Activated CD8-positive, alpha-beta T cell treated with anti-CD3 and anti-CD28 coated beads for 36 hours (primary cell): ENCODE measurements around the gene ICE1. TPM values are rescaled to one million over a fixed set of nuclear protein-coding genes. Genes with fewer than 3 reads are reported as not detected.

ENCODE experiments used
- ATAC-seq: fragments of 200-7000 bp; cut with Tn5 transposase; one replicate; pipeline ENCODE4 v1.10.0; 2021; ENCODE audit warnings: mild to moderate bottlenecking, moderate library complexity
- CTCF ChIA-PET: fragments of 350-600 bp; sonication (Branson Sonifier 250); formaldehyde crosslinking; loops from one replicate; lab custom pipeline; 2021; ENCODE audit warnings: antibody characterized with exemption; lab: Charles Lee
- POLR2A ChIA-PET: fragments of 350-600 bp; sonication (Branson Sonifier 250); formaldehyde crosslinking; loops from one replicate; lab custom pipeline; 2021; ENCODE audit warnings: antibody characterized with exemption; lab: Charles Lee
- DNase-seq: peaks from one replicate; pipeline ENCODE4 v3.0.0-alpha.2; 2020
- H3K27ac Mint-ChIP-seq: one replicate; pipeline ENCODE4 v1.8.0; 2021; ENCODE audit warnings: mild to moderate bottlenecking, mixed read lengths
- H3K27me3 Mint-ChIP-seq: one replicate; pipeline ENCODE4 v1.8.0; 2021; ENCODE audit warnings: mixed read lengths
- H3K36me3 Mint-ChIP-seq: one replicate; pipeline ENCODE4 v1.8.0; 2021; ENCODE audit warnings: low read depth, mixed read lengths
- H3K4me1 Mint-ChIP-seq: one replicate; pipeline ENCODE4 v1.8.0; 2021; ENCODE audit warnings: low read depth, mixed read lengths
- H3K4me3 Mint-ChIP-seq: one replicate; pipeline ENCODE4 v1.8.0; 2021; ENCODE audit warnings: mild to moderate bottlenecking, moderate library complexity, mixed read lengths
- H3K9me3 Mint-ChIP-seq: one replicate; pipeline ENCODE4 v1.8.0; 2021; ENCODE audit warnings: mixed read lengths
- intact Hi-C: fragments of 100-400 bp; cut with micrococcal nuclease; formaldehyde crosslinking; loops from one replicate; pipeline ENCODE4 v1.10.0; 2022
- total RNA-seq, 2 experiments: library from RNA; stranded (reverse); gene quantifications; one replicate each; pipeline ENCODE4 v1.2.3, GENCODE V29; 2021
- TF ChIP-seq, protein P1 (sequence below): fragments of 200-600 bp; IDR thresholded peaks from one replicate; pipeline ENCODE4 v1.8.0; 2022; ENCODE audit warnings: antibody characterized with exemption, mild to moderate bottlenecking

The ICE1 gene
- total RNA-seq, 2 experiments from 2014 or later, result 29.0 to 29.5 TPM

DNA sequence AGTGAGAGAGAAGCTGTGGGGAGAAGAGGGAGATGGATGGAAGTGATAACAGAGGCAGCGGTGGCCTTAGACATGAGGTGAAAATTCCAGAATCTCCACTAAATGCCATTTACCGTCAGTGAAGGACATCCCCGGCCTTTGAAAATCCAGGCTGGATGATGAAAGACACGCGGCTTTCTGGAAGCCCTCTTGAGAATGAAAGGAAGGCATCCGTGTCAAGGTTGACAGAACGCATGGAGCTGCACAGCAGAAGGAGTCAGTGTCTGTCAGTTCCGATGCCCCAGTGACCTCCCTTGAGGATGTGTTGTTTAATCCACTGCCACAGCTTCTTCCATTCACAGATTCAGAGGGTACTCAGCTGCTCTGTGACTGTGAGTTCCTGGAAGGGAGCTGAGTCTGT is 114.9 kb downstream of the ICE1 start:
- ChIA-PET POLR2A (no interaction called here), CTCF (no interaction called here)
- Mint-ChIP-seq H3K27me3 (peaks cover 20% of the 10 kb centered on the region), H3K27ac (no peak overlapping the region), H3K4me3 (no peak overlapping the region), H3K36me3 (no peaks in the 10 kb centered on the region), H3K4me1 (no peaks in the 10 kb centered on the region), H3K9me3 (no peaks in the 10 kb centered on the region)
- ATAC-seq, result no peak
- TF ChIP-seq, protein P1, sequence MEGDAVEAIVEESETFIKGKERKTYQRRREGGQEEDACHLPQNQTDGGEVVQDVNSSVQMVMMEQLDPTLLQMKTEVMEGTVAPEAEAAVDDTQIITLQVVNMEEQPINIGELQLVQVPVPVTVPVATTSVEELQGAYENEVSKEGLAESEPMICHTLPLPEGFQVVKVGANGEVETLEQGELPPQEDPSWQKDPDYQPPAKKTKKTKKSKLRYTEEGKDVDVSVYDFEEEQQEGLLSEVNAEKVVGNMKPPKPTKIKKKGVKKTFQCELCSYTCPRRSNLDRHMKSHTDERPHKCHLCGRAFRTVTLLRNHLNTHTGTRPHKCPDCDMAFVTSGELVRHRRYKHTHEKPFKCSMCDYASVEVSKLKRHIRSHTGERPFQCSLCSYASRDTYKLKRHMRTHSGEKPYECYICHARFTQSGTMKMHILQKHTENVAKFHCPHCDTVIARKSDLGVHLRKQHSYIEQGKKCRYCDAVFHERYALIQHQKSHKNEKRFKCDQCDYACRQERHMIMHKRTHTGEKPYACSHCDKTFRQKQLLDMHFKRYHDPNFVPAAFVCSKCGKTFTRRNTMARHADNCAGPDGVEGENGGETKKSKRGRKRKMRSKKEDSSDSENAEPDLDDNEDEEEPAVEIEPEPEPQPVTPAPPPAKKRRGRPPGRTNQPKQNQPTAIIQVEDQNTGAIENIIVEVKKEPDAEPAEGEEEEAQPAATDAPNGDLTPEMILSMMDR, result no peak
- intact Hi-C loops, result no loop called here
- DNase-seq, result no peak

DNA sequence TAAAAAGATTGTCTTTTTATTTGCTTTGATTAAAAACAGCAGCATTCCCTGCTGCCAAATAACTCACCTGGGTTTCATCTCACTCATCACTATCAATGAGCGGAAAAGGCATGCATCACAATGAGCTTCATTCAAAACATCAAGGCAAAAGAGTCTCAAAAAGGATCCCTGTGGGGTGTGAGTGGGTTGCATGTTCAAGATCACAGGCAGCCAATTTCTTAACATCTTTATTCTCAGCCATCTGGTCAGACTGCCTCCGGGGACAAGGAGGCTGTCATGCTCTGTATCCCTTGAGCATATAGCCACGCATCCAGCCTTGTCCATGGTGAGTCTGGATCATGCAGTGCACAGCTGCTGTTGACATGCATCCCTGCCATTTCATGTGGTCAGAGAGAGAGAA is 117.1 kb downstream of the ICE1 start:
- ATAC-seq (no peak), DNase-seq (no peak)
- no peaks in the 10 kb centered on the region for H3K4me1 Mint-ChIP-seq
- H3K36me3 Mint-ChIP-seq, result no peaks in the 10 kb centered on the region
- no peak overlapping the region for H3K27ac Mint-ChIP-seq
- TF ChIP-seq, protein P1, result no peak
- ChIA-PET POLR2A (no interaction called here), CTCF (no interaction called here)
- no peaks in the 10 kb centered on the region for H3K9me3 Mint-ChIP-seq
- intact Hi-C loops, result no loop called here
- H3K27me3 Mint-ChIP-seq, result peaks cover 14% of the 10 kb centered on the region
- no peak overlapping the region for H3K4me3 Mint-ChIP-seq
